Epithelial cell of esophagus (primary cell): ENCODE data around the gene INAFM1.
A peak's percentile ranks its signal among the peaks of the same experiment; 100 is the strongest.

Source experiments
- DNase-seq: peaks from one replicate; pipeline ENCODE4 v3.0.0; 2010; ENCODE audit warnings: low read depth
- H3K4me3 ChIP-seq: 2 replicates; pipeline ENCODE4 v1.5.1; 2011; ENCODE audit warnings: mild to moderate bottlenecking, low read length, control low read depth
- TF ChIP-seq, protein P1 (sequence below): IDR thresholded peaks from 2 replicates; pipeline ENCODE4 v1.5.1; 2011; ENCODE audit warnings: low read depth, mild to moderate bottlenecking, low read length, control low read depth, inconsistent platforms; ENCODE audit not compliant: insufficient read depth; ENCODE audit errors: missing control alignments

The INAFM1 gene

DNA sequence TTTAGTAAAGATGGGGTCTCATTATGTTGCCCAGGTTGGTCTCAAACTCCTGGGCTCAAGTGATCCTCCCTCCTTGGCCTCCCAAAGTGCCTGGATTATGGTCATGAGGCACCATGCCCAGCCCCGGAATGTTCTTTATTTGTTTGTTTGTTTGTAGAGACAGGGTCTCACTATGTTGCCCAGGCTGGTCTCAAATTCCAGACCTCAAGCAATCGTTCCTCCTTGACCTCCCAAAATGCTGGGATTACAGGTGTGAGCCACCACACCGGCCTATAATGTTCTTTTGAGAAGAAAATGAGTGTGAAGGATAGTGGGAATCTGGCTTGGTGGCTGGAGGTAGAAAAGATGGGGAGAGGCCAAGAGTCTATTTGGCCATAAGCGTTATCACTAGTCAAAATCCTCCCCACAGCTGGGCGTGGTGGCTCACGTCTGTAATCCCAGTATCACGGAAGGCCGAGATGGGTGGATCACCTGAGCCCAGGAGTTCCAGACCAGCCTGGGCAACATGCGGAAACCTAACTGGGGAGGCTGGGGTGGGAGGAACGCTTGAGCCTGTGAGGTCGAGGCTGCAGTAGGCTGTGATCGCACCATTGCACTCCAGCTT, 38.5 kb upstream of the INAFM1 start:
- TF ChIP-seq, protein P1, sequence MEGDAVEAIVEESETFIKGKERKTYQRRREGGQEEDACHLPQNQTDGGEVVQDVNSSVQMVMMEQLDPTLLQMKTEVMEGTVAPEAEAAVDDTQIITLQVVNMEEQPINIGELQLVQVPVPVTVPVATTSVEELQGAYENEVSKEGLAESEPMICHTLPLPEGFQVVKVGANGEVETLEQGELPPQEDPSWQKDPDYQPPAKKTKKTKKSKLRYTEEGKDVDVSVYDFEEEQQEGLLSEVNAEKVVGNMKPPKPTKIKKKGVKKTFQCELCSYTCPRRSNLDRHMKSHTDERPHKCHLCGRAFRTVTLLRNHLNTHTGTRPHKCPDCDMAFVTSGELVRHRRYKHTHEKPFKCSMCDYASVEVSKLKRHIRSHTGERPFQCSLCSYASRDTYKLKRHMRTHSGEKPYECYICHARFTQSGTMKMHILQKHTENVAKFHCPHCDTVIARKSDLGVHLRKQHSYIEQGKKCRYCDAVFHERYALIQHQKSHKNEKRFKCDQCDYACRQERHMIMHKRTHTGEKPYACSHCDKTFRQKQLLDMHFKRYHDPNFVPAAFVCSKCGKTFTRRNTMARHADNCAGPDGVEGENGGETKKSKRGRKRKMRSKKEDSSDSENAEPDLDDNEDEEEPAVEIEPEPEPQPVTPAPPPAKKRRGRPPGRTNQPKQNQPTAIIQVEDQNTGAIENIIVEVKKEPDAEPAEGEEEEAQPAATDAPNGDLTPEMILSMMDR = no peak
- no peak overlapping the region for H3K4me3 ChIP-seq
- no peak for DNase-seq

DNA sequence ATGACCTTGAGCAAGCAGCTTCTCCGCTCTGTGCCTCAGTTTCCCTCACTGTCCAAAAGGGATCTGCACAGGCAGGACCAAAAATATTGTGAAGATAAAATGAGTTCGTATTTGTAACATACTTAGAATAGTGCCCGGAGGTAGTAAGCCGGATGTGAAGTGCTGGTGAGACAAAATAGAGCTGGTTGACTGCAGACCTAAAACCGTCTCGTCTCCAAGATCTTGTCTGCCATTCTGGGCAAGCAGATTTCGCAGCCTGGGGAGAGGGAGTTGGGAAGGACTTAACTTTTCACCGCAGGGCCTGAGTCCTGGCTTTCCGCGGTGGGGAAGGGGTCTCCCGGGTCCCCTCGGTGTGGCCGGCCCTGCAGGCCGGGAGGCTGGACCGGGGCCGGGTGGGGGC, 35.5 kb upstream of the INAFM1 start:
- DNase-seq = no peak
- no peak overlapping the region for H3K4me3 ChIP-seq
- TF ChIP-seq, protein P1 = no peak

DNA sequence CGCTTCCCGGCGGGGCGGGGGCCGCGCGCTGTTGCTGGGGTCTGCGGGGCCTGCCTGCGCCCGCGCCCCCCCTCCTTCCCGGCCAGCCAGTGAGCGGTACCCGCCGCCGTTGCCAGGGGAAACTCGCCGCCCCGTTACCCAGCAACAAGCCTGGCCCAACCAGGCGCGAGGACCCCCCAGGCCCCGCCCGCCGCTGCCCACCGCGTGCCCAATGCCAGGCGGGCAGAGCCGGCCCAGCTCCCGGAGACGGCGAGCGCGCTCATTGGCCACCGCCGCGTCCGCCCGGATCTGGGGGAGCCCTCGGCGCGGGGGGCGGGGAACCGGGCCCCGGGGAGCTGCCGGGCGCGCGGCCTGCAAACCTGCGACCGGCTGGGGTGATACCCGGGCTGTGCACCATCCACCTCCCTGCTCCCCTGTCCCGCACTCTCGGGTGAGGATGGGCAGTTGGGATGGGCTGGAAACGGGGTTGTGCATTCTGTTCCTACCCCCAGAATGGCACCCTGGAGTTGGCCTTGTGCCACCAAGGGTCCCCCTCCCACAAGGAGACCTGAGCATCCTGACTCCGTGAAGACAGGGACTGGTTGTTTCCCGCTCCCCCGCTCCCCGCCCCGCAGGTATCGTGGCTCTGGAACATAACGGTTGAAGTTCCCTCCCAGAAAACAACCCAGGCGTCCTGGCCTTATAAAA, 34.9 kb upstream of the INAFM1 start:
- peak; percentile 57 for DNase-seq
- TF ChIP-seq, protein P1 = no peak
- no peak overlapping the region for H3K4me3 ChIP-seq

DNA sequence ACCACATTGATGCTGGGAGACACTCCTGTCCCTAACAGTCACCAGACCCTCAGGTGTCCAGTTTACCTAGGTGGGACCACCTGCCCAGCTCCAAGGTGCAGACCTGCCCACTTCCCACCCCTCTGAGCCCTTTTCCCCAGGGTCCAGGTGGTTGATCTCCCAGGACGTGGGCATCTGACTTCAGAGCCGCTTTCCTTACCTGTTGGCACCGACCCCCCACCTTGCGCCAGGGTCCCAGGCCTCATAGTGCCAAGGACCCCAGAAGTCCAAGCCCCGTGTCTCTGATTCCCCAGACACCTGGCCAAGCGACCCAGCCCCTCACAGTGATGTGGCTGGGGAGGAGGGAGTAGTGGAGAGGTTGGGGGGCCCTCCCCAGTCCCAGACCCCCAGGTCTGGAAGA, 34.1 kb upstream of the INAFM1 start:
- TF ChIP-seq, protein P1 = no peak
- no peak overlapping the region for H3K4me3 ChIP-seq
- no peak for DNase-seq

DNA sequence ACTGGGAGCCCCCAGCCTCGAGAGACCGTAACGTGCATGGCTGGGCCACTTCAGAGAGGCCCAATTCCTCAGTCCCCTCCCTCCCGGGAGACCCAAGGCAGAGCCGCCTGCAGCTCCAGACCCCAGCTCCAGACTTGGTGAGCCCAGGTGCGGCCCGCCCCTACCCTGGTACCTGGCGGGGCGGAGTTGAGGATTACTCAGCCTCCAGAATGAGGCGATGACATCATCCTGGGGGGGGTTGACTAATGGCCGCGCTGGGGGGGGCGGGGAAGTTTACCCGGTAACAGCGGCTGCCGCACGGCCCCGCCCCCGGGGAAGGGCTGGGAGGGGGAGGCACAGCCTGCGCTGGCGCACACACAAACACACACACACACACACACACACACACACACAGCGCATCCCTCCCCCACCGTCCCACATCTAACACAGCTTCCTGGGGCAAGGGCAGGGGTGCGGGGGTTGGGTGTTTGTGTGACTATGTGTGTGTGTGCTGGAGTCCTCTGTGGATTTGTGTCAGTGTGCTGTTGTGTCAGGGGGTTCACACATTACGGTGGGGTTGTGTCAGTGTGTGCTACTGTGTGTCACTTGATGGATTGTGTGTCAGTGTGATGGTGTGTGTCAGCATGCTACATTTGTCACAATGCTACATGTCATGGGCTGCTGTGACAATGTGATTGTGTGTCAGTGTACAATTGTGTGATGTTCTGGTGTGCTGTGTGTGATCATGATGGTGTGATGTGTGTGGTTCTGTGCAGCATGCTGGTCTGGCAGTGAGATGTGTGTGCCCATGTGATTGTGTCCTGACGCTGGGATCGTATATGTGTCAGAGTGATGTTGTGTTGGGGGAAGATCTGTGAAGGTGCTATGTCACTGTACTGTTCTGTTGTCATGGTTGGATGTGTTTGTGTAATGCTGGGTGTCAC, 33.4 kb upstream of the INAFM1 start:
- TF ChIP-seq, protein P1 = no peak
- H3K4me3 ChIP-seq = no peak overlapping the region

DNA sequence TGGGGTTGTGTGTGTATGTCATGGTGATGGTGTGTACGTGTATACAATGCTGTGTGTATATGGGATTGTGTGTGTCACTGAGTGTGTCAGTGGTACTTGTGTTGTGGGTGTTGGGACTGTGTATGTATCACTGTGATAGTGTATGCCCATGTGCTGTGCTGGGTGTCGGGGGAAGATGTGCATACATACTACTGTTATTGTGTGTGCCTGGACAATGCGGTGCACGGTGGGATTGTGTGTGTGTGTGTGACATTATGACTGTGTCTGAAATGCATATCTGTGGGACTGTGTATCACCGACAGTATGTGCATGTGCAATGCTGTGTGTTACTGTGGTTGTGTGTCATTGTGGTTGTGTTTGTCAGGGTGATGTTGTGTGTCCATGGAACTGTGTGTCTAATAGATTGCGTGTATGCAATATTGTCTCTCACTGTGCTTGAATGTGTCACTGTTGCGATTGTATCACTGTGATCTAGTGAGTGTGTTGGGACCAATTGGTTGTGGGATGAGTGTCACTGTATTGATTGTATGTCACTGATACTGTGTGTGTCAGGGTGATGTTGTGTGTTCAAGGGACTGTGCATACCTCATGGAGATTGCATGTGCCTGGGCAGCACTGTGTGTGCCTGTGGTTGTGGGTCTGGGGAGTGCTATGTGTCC, 32.6 kb upstream of the INAFM1 start:
- TF ChIP-seq, protein P1 = no peak
- no peak for DNase-seq

More for the DNA sequence above, 33.4 kb upstream of the INAFM1 start:
- peak; percentile 95 for DNase-seq

More for the DNA sequence above, 32.6 kb upstream of the INAFM1 start:
- H3K4me3 ChIP-seq = no peak overlapping the region
